DND-41 (cell line): ENCODE results near the gene COA6.

Experiments
- CTCF ChIP-seq: IDR thresholded peaks from 2 replicates; pipeline ENCODE4 v1.5.1; 2012; ENCODE audit warnings: borderline replicate concordance, low read length, moderate library complexity, mild to moderate bottlenecking; ENCODE audit not compliant: poor library complexity, severe bottlenecking; ENCODE audit errors: extremely low read depth
- EZH2 ChIP-seq: IDR thresholded peaks from 3 replicates; pipeline ENCODE4 v1.6.1; 2012; ENCODE audit warnings: borderline replicate concordance, low read depth, mild to moderate bottlenecking, moderate library complexity, low read length, inconsistent platforms; ENCODE audit not compliant: severe bottlenecking

- TF ChIP-seq CTCF (no peak), EZH2 (no peak)
These were observed 28.0 kb upstream of the COA6 start for GRCh38 chr1:234345237-234345636.
